HFFc6 (cell line): ENCODE data around the gene HGD. TPM values are rescaled to one million over a fixed set of nuclear protein-coding genes. Genes with fewer than 3 reads are reported as not detected.

Source experiments
- DNase-seq: peaks from one replicate; pipeline ENCODE4 v3.0.0-alpha.2; 2018
- H3K27ac Mint-ChIP-seq: 2 replicates; pipeline ENCODE4 v1.8.0; 2020; ENCODE audit warnings: mild to moderate bottlenecking, mixed read lengths
- H3K27me3 Mint-ChIP-seq: 2 replicates; pipeline ENCODE4 v1.8.0; 2021; ENCODE audit warnings: mild to moderate bottlenecking, moderate library complexity, mixed read lengths; ENCODE audit not compliant: insufficient read depth
- H3K36me3 Mint-ChIP-seq: 2 replicates; pipeline ENCODE4 v1.8.0; 2021; ENCODE audit warnings: low read depth, mixed read lengths
- H3K4me1 Mint-ChIP-seq: 2 replicates; pipeline ENCODE4 v1.8.0; 2020; ENCODE audit warnings: low read depth, mixed read lengths
- H3K4me3 Mint-ChIP-seq: 2 replicates; pipeline ENCODE4 v1.8.0; 2020; ENCODE audit warnings: mild to moderate bottlenecking, moderate library complexity, mixed read lengths
- H3K9me3 Mint-ChIP-seq: 2 replicates; pipeline ENCODE4 v1.8.0; 2020; ENCODE audit warnings: mild to moderate bottlenecking, mixed read lengths
- CTCF ChIP-seq: fragments of 200-600 bp; sonication (generic); IDR thresholded peaks from 2 replicates; pipeline ENCODE4 v1.5.0; 2021; ENCODE audit warnings: antibody characterized with exemption, mild to moderate bottlenecking
- total RNA-seq, 6 experiments: library from RNA; stranded (reverse); fragmentation: NEBNext Ultra II Directional; extraction: Animal tissue kit (Norgen Biotek cat#: 25700); gene quantifications; 2 replicates in 1 of 6; 3 replicates in 5 of 6; pipeline ENCODE4 v1.2.3, GENCODE V29; 2021

HGD gene
- total RNA-seq, 6 experiments from 2014 or later, result 0.14 to 0.52 (median 0.30) TPM; not detected in 1

- no peak for TF ChIP-seq CTCF
- H3K27me3 Mint-ChIP-seq, result no peaks in the 10 kb centered on the region
- H3K4me1 Mint-ChIP-seq, result peaks cover 16% of the 10 kb centered on the region
- H3K27ac Mint-ChIP-seq, result no peak overlapping the region
- no peak for DNase-seq
- H3K9me3 Mint-ChIP-seq, result no peaks in the 10 kb centered on the region
- no peak overlapping the region for H3K4me3 Mint-ChIP-seq
- peaks cover 8% of the 10 kb centered on the region; the same call in 1 of the 2 replicates for H3K36me3 Mint-ChIP-seq
Measured at GRCh38 chr3:120710369-120710768, 28.3 kb upstream of the HGD start.

GRCh38 chr3:120708408-120708807 lies 26.4 kb upstream of the HGD start:
- Mint-ChIP-seq H3K27ac (no peak overlapping the region), H3K9me3 (peaks cover 8% of the 10 kb centered on the region), H3K36me3 (peaks cover 19% of the 10 kb centered on the region), H3K4me1 (peaks cover 16% of the 10 kb centered on the region), H3K27me3 (no peaks in the 10 kb centered on the region), H3K4me3 (no peak overlapping the region)
- DNase-seq, result no peak
- TF ChIP-seq CTCF, result no peak

GRCh38 chr3:120706950-120707349 lies 24.9 kb upstream of the HGD start:
- no peak for TF ChIP-seq CTCF
- H3K4me3 Mint-ChIP-seq, result no peak overlapping the region
- peaks cover 10% of the 10 kb centered on the region for H3K4me1 Mint-ChIP-seq
- H3K27ac Mint-ChIP-seq, result no peak overlapping the region
- DNase-seq, result no peak
- H3K36me3 Mint-ChIP-seq, result peaks cover 31% of the 10 kb centered on the region
- no peaks in the 10 kb centered on the region for H3K27me3 Mint-ChIP-seq
- peaks cover 14% of the 10 kb centered on the region for H3K9me3 Mint-ChIP-seq

GRCh38 chr3:120705884-120706582 lies 24.0 kb upstream of the HGD start:
- Mint-ChIP-seq H3K27ac (no peak overlapping the region; the same call in 1 of the 2 replicates), H3K4me1 (peaks cover 10% of the 10 kb centered on the region), H3K27me3 (no peaks in the 10 kb centered on the region), H3K36me3 (peaks cover 34% of the 10 kb centered on the region), H3K9me3 (peaks cover 14% of the 10 kb centered on the region), H3K4me3 (no peak overlapping the region)
- DNase-seq, result no peak
- no peak for TF ChIP-seq CTCF

GRCh38 chr3:120699333-120699732 lies 17.3 kb upstream of the HGD start:
- H3K4me3 Mint-ChIP-seq, result no peak overlapping the region
- peaks cover 45% of the 10 kb centered on the region for H3K36me3 Mint-ChIP-seq
- TF ChIP-seq CTCF, result no peak
- no peak overlapping the region for H3K27ac Mint-ChIP-seq
- no peaks in the 10 kb centered on the region for H3K27me3 Mint-ChIP-seq
- peaks cover 2% of the 10 kb centered on the region for H3K4me1 Mint-ChIP-seq
- H3K9me3 Mint-ChIP-seq, result peaks cover 14% of the 10 kb centered on the region
- no peak for DNase-seq
